ENCODE measurements around the gene TMEM272. TPM values are rescaled to one million over a fixed set of nuclear protein-coding genes. Genes with fewer than 3 reads are reported as not detected.

TMEM272 gene
- polyA plus RNA-seq, 3 donors, result 0.34 to 0.54 (median 0.38) TPM

- peak in 5 of 11 donors; percentile 36 to 63 (median 51) for DNase-seq (ENCODE audit: extremely low read depth in 1 of 11, low read depth in 9 of 11, low spot score in 4 of 11)
These were observed 29.9 kb downstream of the TMEM272 start for GRCh38 chr13:51814825-51815650.

- no peak for DNase-seq (ENCODE audit: extremely low read depth in 1 of 11, low read depth in 9 of 11, low spot score in 4 of 11)
These were observed 30.9 kb downstream of the TMEM272 start for GRCh38 chr13:51814071-51814470.

GRCh38 chr13:51811920-51812451 is 33.0 kb downstream of the TMEM272 start:
- no peak for DNase-seq (ENCODE audit: extremely low read depth in 1 of 11, low read depth in 9 of 11, low spot score in 4 of 11)

GRCh38 chr13:51811046-51811445 is 33.9 kb downstream of the TMEM272 start:
- DNase-seq (ENCODE audit: extremely low read depth in 1 of 11, low read depth in 9 of 11, low spot score in 4 of 11), result no peak

GRCh38 chr13:51808811-51809210 is 36.2 kb downstream of the TMEM272 start:
- DNase-seq (ENCODE audit: extremely low read depth in 1 of 11, low read depth in 9 of 11, low spot score in 4 of 11), result no peak

GRCh38 chr13:51807041-51807440 is 37.9 kb downstream of the TMEM272 start:
- DNase-seq (ENCODE audit: extremely low read depth in 1 of 11, low read depth in 9 of 11, low spot score in 4 of 11), result no peak

- no peak for DNase-seq (ENCODE audit: extremely low read depth in 1 of 11, low read depth in 9 of 11, low spot score in 4 of 11)
These were observed 38.4 kb downstream of the TMEM272 start for GRCh38 chr13:51806566-51806965.

- DNase-seq (ENCODE audit: extremely low read depth in 1 of 11, low read depth in 9 of 11, low spot score in 4 of 11), result no peak
These were observed 39.1 kb downstream of the TMEM272 start for GRCh38 chr13:51805925-51806324.

GRCh38 chr13:51805313-51805712 is 39.7 kb downstream of the TMEM272 start:
- no peak for DNase-seq (ENCODE audit: extremely low read depth in 1 of 11, low read depth in 9 of 11, low spot score in 4 of 11)

GRCh38 chr13:51804295-51805172 is 40.4 kb downstream of the TMEM272 start:
- DNase-seq (ENCODE audit: extremely low read depth in 1 of 11, low read depth in 9 of 11, low spot score in 4 of 11), result no peak

- DNase-seq (ENCODE audit: extremely low read depth in 1 of 11, low read depth in 9 of 11, low spot score in 4 of 11), result peak in 9 of 11 donors; percentile 65 to 85 (median 77)
These were observed 41.3 kb downstream of the TMEM272 start, which contains the start of gene DHRS12 for GRCh38 chr13:51803422-51804294. TSS of gene DHRS12 (minus strand) at chr13:51804163. CDS start at chr13:51799659, 4,504 bp downstream.

GRCh38 chr13:51802631-51803418 is 42.2 kb downstream of the TMEM272 start:
- DNase-seq (ENCODE audit: extremely low read depth in 1 of 11, low read depth in 9 of 11, low spot score in 4 of 11), result no peak

- DNase-seq (ENCODE audit: extremely low read depth in 1 of 11, low read depth in 9 of 11, low spot score in 4 of 11), result no peak
These were observed 43.3 kb downstream of the TMEM272 start for GRCh38 chr13:51801631-51802099.

GRCh38 chr13:51800486-51800885 is 44.5 kb downstream of the TMEM272 start:
- no peak for DNase-seq (ENCODE audit: extremely low read depth in 1 of 11, low read depth in 9 of 11, low spot score in 4 of 11)

GRCh38 chr13:51799261-51799660 is 45.7 kb downstream of the TMEM272 start:
- no peak for DNase-seq (ENCODE audit: extremely low read depth in 1 of 11, low read depth in 9 of 11, low spot score in 4 of 11)

GRCh38 chr13:51797664-51798488 is 47.1 kb downstream of the TMEM272 start:
- DNase-seq (ENCODE audit: extremely low read depth in 1 of 11, low read depth in 9 of 11, low spot score in 4 of 11), result peak in 9 of 11 donors; percentile 49 to 67 (median 59)

GRCh38 chr13:51796546-51796945 is 48.4 kb downstream of the TMEM272 start:
- DNase-seq (ENCODE audit: extremely low read depth in 1 of 11, low read depth in 9 of 11, low spot score in 4 of 11), result no peak
